ENCODE results near the gene PPARA.

DNA sequence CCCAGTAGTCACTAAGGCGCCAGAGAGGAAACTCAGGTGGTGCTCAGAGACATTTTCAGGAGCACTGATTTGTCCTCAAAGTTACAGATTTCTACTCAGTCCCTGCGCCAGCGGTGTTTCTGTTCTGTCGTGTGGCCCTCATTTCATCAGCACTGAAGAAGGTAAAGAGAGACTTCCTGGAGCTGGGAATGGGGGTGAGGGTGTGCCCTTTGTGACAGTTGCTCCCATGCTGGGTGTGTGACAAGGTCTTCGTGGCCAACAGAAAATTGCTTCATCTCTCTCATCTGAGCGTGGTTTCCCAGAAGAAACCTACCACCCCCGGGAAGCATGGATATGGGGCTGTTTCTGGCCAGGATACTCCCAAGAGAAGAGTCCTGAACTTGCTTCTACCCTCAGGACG, 2.0 kb upstream of the PPARA start:
- TF ChIP-seq, protein P1, sequence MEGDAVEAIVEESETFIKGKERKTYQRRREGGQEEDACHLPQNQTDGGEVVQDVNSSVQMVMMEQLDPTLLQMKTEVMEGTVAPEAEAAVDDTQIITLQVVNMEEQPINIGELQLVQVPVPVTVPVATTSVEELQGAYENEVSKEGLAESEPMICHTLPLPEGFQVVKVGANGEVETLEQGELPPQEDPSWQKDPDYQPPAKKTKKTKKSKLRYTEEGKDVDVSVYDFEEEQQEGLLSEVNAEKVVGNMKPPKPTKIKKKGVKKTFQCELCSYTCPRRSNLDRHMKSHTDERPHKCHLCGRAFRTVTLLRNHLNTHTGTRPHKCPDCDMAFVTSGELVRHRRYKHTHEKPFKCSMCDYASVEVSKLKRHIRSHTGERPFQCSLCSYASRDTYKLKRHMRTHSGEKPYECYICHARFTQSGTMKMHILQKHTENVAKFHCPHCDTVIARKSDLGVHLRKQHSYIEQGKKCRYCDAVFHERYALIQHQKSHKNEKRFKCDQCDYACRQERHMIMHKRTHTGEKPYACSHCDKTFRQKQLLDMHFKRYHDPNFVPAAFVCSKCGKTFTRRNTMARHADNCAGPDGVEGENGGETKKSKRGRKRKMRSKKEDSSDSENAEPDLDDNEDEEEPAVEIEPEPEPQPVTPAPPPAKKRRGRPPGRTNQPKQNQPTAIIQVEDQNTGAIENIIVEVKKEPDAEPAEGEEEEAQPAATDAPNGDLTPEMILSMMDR (IDR thresholded peaks at IDR 0.05), result no peak
- TF ChIP-seq POLR2AphosphoS5 (IDR thresholded peaks at IDR 0.05; ENCODE audit: low read depth, low read length) (no peak), SIN3A (IDR thresholded peaks at IDR 0.05; ENCODE audit: borderline replicate concordance, insufficient read depth, low read depth, low read length) (no peak)

Data from Panc1 (cell line).